H1 (cell line): ENCODE data around the gene CCDC33. TPM values are rescaled to one million over a fixed set of nuclear protein-coding genes. Genes with fewer than 3 reads are reported as not detected.

Experiments
- EGR1 ChIP-seq: IDR thresholded peaks from 2 replicates; pipeline ENCODE4 v1.6.1; 2011; ENCODE audit warnings: low read depth, low read length, borderline replicate concordance
- POLR2AphosphoS5 ChIP-seq: IDR thresholded peaks from 2 replicates; pipeline ENCODE4 v1.6.1; 2011; ENCODE audit warnings: low read depth, low read length
- SP1 ChIP-seq: IDR thresholded peaks from 2 replicates; pipeline ENCODE4 v1.6.1; 2011; ENCODE audit warnings: low read depth, low read length
- polyA plus RNA-seq, 7 experiments: library from polyadenylated mRNA; depleted of rRNA in 3 of 7; stranded (reverse) in 5 of 7; unstranded in 2 of 7; fragments of >200 nt in 5 of 7; fragments of 200-250 nt in 2 of 7; gene quantifications; 1 replicate in 5 of 7; 2 replicates in 1 of 7; 4 replicates in 1 of 7; pipeline versions ENCODE4 v1.2.1 to v1.2.3, GENCODE V29; 2011 to 2013; ENCODE audit warnings: missing spikeins in 2 of 7, mixed read lengths in 2 of 7
- total RNA-seq: library from RNA; stranded (reverse); fragmentation: NEBNext Ultra II Directional; extraction: Animal tissue kit (Norgen Biotek cat#: 25700); gene quantifications from 2 replicates; pipeline ENCODE4 v1.2.1, GENCODE V29; 2021
- TF ChIP-seq, protein P1 (sequence below): IDR thresholded peaks from 2 replicates; pipeline ENCODE4 v1.6.1; 2012; ENCODE audit warnings: low read length, inconsistent platforms

Gene CCDC33
- total and polyA plus RNA-seq, 2 of the 8 experiments (the other 6 are each of a cell fraction or from before 2014, with no cell fraction given) = 2.0 to 2.7 TPM

- TF ChIP-seq, protein P1, sequence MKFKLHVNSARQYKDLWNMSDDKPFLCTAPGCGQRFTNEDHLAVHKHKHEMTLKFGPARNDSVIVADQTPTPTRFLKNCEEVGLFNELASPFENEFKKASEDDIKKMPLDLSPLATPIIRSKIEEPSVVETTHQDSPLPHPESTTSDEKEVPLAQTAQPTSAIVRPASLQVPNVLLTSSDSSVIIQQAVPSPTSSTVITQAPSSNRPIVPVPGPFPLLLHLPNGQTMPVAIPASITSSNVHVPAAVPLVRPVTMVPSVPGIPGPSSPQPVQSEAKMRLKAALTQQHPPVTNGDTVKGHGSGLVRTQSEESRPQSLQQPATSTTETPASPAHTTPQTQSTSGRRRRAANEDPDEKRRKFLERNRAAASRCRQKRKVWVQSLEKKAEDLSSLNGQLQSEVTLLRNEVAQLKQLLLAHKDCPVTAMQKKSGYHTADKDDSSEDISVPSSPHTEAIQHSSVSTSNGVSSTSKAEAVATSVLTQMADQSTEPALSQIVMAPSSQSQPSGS = no peak
- TF ChIP-seq EGR1 = no peak
- TF ChIP-seq SP1 = no peak
- no peak for TF ChIP-seq POLR2AphosphoS5
Measured at GRCh38 chr15:74283368-74283767, 47.2 kb downstream of the CCDC33 start (continued).
